IMR-90 (cell line): ENCODE measurements around the gene KCNQ5. TPM values are rescaled to one million over a fixed set of nuclear protein-coding genes. Genes with fewer than 3 reads are reported as not detected.

Experiments used
- ATAC-seq: fragments of 200-7000 bp; cut with Tn5 transposase; 2 replicates; pipeline ENCODE4 v1.9.1; 2020; ENCODE audit warnings: low read depth, mild to moderate bottlenecking, moderate library complexity
- BruUV-seq: library from RNA; stranded (reverse); fragments of 400-500 nt; replicated peaks from 2 replicates; lab custom pipeline; 2021; lab: Mats Ljungman, UMichigan
- CTCF ChIA-PET: fragments of 300-600 bp; formaldehyde crosslinking; extraction: SDS; loops from one replicate; lab custom pipeline; 2021; ENCODE audit warnings: antibody characterized with exemption; lab: Yijun Ruan, JAX
- POLR2A ChIA-PET: fragments of 300-600 bp; sonication (Branson Sonifier 250); formaldehyde crosslinking; loops from one replicate; lab custom pipeline; 2022; ENCODE audit warnings: antibody characterized with exemption; ENCODE audit not compliant: unreplicated experiment; lab: Charles Lee
- DNase-seq: peaks from one replicate; pipeline ENCODE4 v3.0.0; 2013
- H2AFZ ChIP-seq: replicated peaks from 2 replicates; pipeline ENCODE3; 2013; ENCODE audit warnings: low read length, mild to moderate bottlenecking; ENCODE audit not compliant: poor library complexity
- H2AK5ac ChIP-seq: 2 replicates; pipeline ENCODE4 v1.6.1; 2013; ENCODE audit warnings: low read depth, low read length, inconsistent platforms
- H2AK9ac ChIP-seq: replicated peaks from 2 replicates; pipeline ENCODE3; 2013; ENCODE audit warnings: mild to moderate bottlenecking, low read depth, low read length, moderate library complexity; ENCODE audit not compliant: poor library complexity
- H2BK120ac ChIP-seq: 2 replicates; pipeline ENCODE4 v1.6.1; 2013; ENCODE audit warnings: low read depth, low read length, inconsistent platforms
- H2BK15ac ChIP-seq: 3 replicates; pipeline ENCODE4 v1.6.1; 2013; ENCODE audit warnings: low read depth, low read length, inconsistent platforms
- H2BK20ac ChIP-seq: 2 replicates; pipeline ENCODE4 v1.6.1; 2013; ENCODE audit warnings: low read depth, mild to moderate bottlenecking, inconsistent platforms, low read length, moderate library complexity
- H2BK5ac ChIP-seq: 2 replicates; pipeline ENCODE4 v1.6.1; 2013; ENCODE audit warnings: mild to moderate bottlenecking, low read depth, low read length, inconsistent platforms; ENCODE audit not compliant: poor library complexity, severe bottlenecking
- H3K14ac ChIP-seq: replicated peaks from 2 replicates; pipeline ENCODE4 v1.6.1; 2013; ENCODE audit warnings: low read depth, low read length, inconsistent platforms
- H3K18ac ChIP-seq: 2 replicates; pipeline ENCODE4 v1.6.1; 2013; ENCODE audit warnings: low read depth, low read length, control low read depth
- H3K23ac ChIP-seq: 2 replicates; pipeline ENCODE4 v1.6.1; 2013; ENCODE audit warnings: low read depth, low read length, inconsistent platforms
- H3K27ac ChIP-seq: 2 replicates; pipeline ENCODE4 v1.5.1; 2013; ENCODE audit warnings: mild to moderate bottlenecking, control low read depth, low read length; ENCODE audit not compliant: insufficient read depth
- H3K27me3 ChIP-seq: 2 replicates; pipeline ENCODE4 v1.6.1; 2013; ENCODE audit warnings: low read length; ENCODE audit not compliant: control insufficient read depth, insufficient read depth
- H3K36me3 ChIP-seq: 2 replicates; pipeline ENCODE4 v1.6.1; 2013; ENCODE audit warnings: low read length, mixed read lengths; ENCODE audit not compliant: control insufficient read depth, insufficient read depth
- H3K4ac ChIP-seq: 2 replicates; pipeline ENCODE4 v1.6.1; 2013; ENCODE audit warnings: low read depth, low read length, inconsistent platforms
- H3K4me1 ChIP-seq: 2 replicates; pipeline ENCODE4 v1.6.1; 2013; ENCODE audit warnings: low read length, mixed read lengths; ENCODE audit not compliant: control insufficient read depth, insufficient read depth
- H3K4me2 ChIP-seq: 2 replicates; pipeline ENCODE4 v1.6.1; 2013; ENCODE audit warnings: low read depth, mild to moderate bottlenecking, control low read depth, low read length, moderate library complexity
- H3K4me3 ChIP-seq: 2 replicates; pipeline ENCODE4 v1.5.1; 2013; ENCODE audit warnings: low read depth, mild to moderate bottlenecking, control low read depth, low read length, moderate library complexity; ENCODE audit not compliant: insufficient read depth
- H3K56ac ChIP-seq: 2 replicates; pipeline ENCODE4 v1.6.1; 2013; ENCODE audit warnings: low read length, inconsistent platforms; ENCODE audit not compliant: insufficient read depth; ENCODE audit errors: extremely low read depth
- H3K79me1 ChIP-seq, 2 experiments: 2 replicates each; pipeline ENCODE4 v1.6.1; 2013; ENCODE audit warnings: low read length in 2 of 2, inconsistent platforms in 1 of 2, low read depth in 1 of 2
- H3K9ac ChIP-seq: 2 replicates; pipeline ENCODE4 v1.6.1; 2013; ENCODE audit warnings: low read depth, low read length, control low read depth
- H3K9me1 ChIP-seq: 2 replicates; pipeline ENCODE4 v1.6.1; 2013; ENCODE audit warnings: low read length, inconsistent platforms; ENCODE audit not compliant: insufficient read depth
- H3K9me3 ChIP-seq: 2 replicates; pipeline ENCODE4 v1.6.1; 2013; ENCODE audit warnings: low read length; ENCODE audit not compliant: control insufficient read depth, insufficient read depth
- H4K20me1 ChIP-seq: 2 replicates; pipeline ENCODE4 v1.6.1; 2013; ENCODE audit warnings: low read length, inconsistent platforms; ENCODE audit not compliant: insufficient read depth
- H4K5ac ChIP-seq: 2 replicates; pipeline ENCODE4 v1.6.1; 2013; ENCODE audit warnings: mild to moderate bottlenecking, low read depth, low read length, control low read depth
- H4K8ac ChIP-seq, 2 experiments: 2 replicates each; pipeline ENCODE4 v1.6.1; 2013; ENCODE audit warnings: low read depth in 2 of 2, low read length in 2 of 2, control low read depth in 1 of 2, inconsistent platforms in 1 of 2
- H4K91ac ChIP-seq: 2 replicates; pipeline ENCODE4 v1.6.1; 2013; ENCODE audit warnings: low read depth, low read length, inconsistent platforms; ENCODE audit not compliant: insufficient read depth
- BHLHE40 ChIP-seq: fragments of 150-350 bp; IDR thresholded peaks from 2 replicates; pipeline ENCODE4 v1.6.1; 2016; ENCODE audit warnings: mild to moderate bottlenecking, low read depth, low read length
- CEBPB ChIP-seq: IDR thresholded peaks from 2 replicates; pipeline ENCODE4 v1.6.1; 2012; ENCODE audit warnings: low read depth, low read length, improper control_type of control experiment
- CHD1 ChIP-seq: IDR thresholded peaks from 2 replicates; pipeline ENCODE4 v1.6.1; 2012; ENCODE audit warnings: low read depth, low read length, improper control_type of control experiment
- FOS ChIP-seq: fragments of 150-350 bp; IDR thresholded peaks from 2 replicates; pipeline ENCODE4 v1.6.1; 2016; ENCODE audit warnings: low read depth, low read length
- MAFK ChIP-seq: IDR thresholded peaks from 2 replicates; pipeline ENCODE4 v1.6.1; 2012; ENCODE audit warnings: low read depth, low read length, improper control_type of control experiment
- MAZ ChIP-seq: IDR thresholded peaks from 2 replicates; pipeline ENCODE4 v1.6.1; 2012; ENCODE audit warnings: low read depth, mild to moderate bottlenecking, low read length, improper control_type of control experiment, moderate library complexity, borderline replicate concordance
- MXI1 ChIP-seq: IDR thresholded peaks from 2 replicates; pipeline ENCODE4 v1.6.1; 2012; ENCODE audit warnings: low read depth, mild to moderate bottlenecking, low read length, moderate library complexity, borderline replicate concordance
- NFE2L2 ChIP-seq: fragments of 150-350 bp; IDR thresholded peaks from 2 replicates; pipeline ENCODE4 v1.6.1; 2016; ENCODE audit warnings: low read depth, mild to moderate bottlenecking, low read length
- POLR2A ChIP-seq: IDR thresholded peaks from 2 replicates; pipeline ENCODE4 v1.6.1; 2012; ENCODE audit warnings: mild to moderate bottlenecking, low read depth, low read length
- RAD21 ChIP-seq: IDR thresholded peaks from 2 replicates; pipeline ENCODE4 v1.6.1; 2012; ENCODE audit warnings: low read length, improper control_type of control experiment
- RCOR1 ChIP-seq: IDR thresholded peaks from 2 replicates; pipeline ENCODE4 v1.6.1; 2012; ENCODE audit warnings: mild to moderate bottlenecking, low read length, improper control_type of control experiment; ENCODE audit not compliant: insufficient replicate concordance
- RFX5 ChIP-seq: IDR thresholded peaks from 2 replicates; pipeline ENCODE4 v1.8.0; 2012; ENCODE audit warnings: low read depth, mild to moderate bottlenecking, low read length, moderate library complexity
- SMC3 ChIP-seq: fragments of 150-350 bp; IDR thresholded peaks from 2 replicates; pipeline ENCODE4 v1.6.1; 2016; ENCODE audit warnings: low read depth, mild to moderate bottlenecking, antibody characterized with exemption, low read length, moderate library complexity
- WGBS, 2 experiments: methylation state at CpG; one replicate each; pipeline versions ENCODE4 v1.1.5 to v1.1.7; 2013; ENCODE audit warnings: missing lambda C conversion rate in 2 of 2; ENCODE audit not compliant: insufficient read length in 1 of 2; ENCODE audit errors: extremely low coverage in 2 of 2; 5-methylcytosine and 5-hydroxymethylcytosine counted together
- dilution Hi-C: fragments of 300-500 bp; cut with HindIII; formaldehyde crosslinking; loops from one replicate; pipeline ENCODE4 v1.14.3; 2018; ENCODE audit warnings: low sequenced_read_pairs; ENCODE audit not compliant: unreplicated experiment
- in situ Hi-C: fragments of 300-500 bp; cut with MboI; formaldehyde crosslinking; loops from 3 replicates; pipeline ENCODE4 v1.14.3; 2019; ENCODE audit warnings: low sequenced_read_pairs, inconsistent platforms, mixed read lengths
- intact Hi-C: fragments of 100-400 bp; cut with micrococcal nuclease; formaldehyde crosslinking; loops from 2 replicates; pipeline ENCODE4 v1.10.0; 2022
- polyA plus RNA-seq, 3 experiments: library from polyadenylated mRNA; depleted of rRNA; stranded (reverse); fragments of >200 nt; gene quantifications; 2 replicates each; pipeline ENCODE4 v1.2.3, GENCODE V29; 2012; ENCODE audit warnings: low replicate concordance in 1 of 3
- total RNA-seq: library from RNA; depleted of rRNA; stranded (reverse); fragments of >200 nt; gene quantifications from 2 replicates; pipeline ENCODE4 v1.2.3, GENCODE V29; 2012
- TF ChIP-seq, protein P1 (sequence below): fragments of 150-350 bp; IDR thresholded peaks from 2 replicates; pipeline ENCODE4 v1.6.1; 2017; ENCODE audit warnings: mild to moderate bottlenecking, antibody characterized with exemption, low read length, low read depth
- TF ChIP-seq, protein P2 (sequence below): fragments of 150-350 bp; IDR thresholded peaks from 2 replicates; pipeline ENCODE4 v1.6.1; 2016; ENCODE audit warnings: low read depth, mild to moderate bottlenecking, low read length, moderate library complexity, borderline replicate concordance
- TF ChIP-seq, protein P3 (sequence below): conservative IDR thresholded peaks from 2 replicates; pipeline ENCODE4 v1.5.1; 2012; ENCODE audit warnings: mild to moderate bottlenecking, low read depth, low read length, improper control_type of control experiment

The KCNQ5 gene
- total and polyA plus RNA-seq, 2 of the 4 experiments (the other 2 are of a cell fraction), result 0.75 to 1.3 TPM

DNA sequence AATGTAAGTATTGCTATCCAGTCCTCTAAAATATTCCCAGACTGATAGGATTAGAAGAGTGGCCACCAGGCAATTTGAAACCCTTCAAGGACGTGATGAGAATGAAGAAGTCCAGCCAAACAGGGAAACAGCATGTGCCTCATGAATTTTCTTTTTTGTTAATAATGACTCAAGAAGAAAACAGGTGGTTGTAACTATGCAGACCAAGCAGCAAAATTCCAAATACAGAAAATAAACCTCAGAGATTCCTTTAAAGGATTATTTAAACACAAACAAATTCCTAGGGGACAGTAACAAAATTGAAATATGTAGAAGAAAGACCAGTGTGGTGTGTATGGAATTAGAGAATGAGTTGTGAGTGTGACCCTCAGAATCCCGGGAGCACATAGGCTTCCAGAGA lies 239.2 kb downstream of the KCNQ5 start:
- Histone ChIP-seq H3K4ac (no peak overlapping the region), H3K23ac (no peak overlapping the region), H2AFZ (no peak overlapping the region), H4K20me1 (no peaks in the 10 kb centered on the region), H3K36me3 (no peaks in the 10 kb centered on the region), H4K5ac (no peak overlapping the region), H4K91ac (no peak overlapping the region), H3K9ac (no peak overlapping the region), H2AK9ac (no peak overlapping the region), H3K27ac (no peak overlapping the region), H3K14ac (0 out of 2 replicates have a peak overlapping the region, but pooled peaks have one; percentile 2), H3K18ac (no peak overlapping the region), H2AK5ac (no peak overlapping the region), H3K9me3 (no peaks in the 10 kb centered on the region), H3K9me1 (peaks cover 4% of the 10 kb centered on the region), H2BK120ac (no peak overlapping the region), H2BK20ac (no peak overlapping the region), H4K8ac (no peak overlapping the region), H2BK5ac (no peak overlapping the region), H3K79me1 (peaks cover 0 to 2% of the 10 kb centered on the region in 2 experiments; a peak in 1 of 4 replicates), H2BK15ac (no peak overlapping the region), H3K27me3 (no peaks in the 10 kb centered on the region), H3K4me3 (no peak overlapping the region), H3K56ac (no peak overlapping the region), H3K4me1 (peaks cover 7% of the 10 kb centered on the region), H3K4me2 (no peak overlapping the region)
- ChIA-PET CTCF (no interaction called here), POLR2A (no interaction called here)
- in situ Hi-C loops, result no loop called here
- no TSS peak for BruUV-seq
- ATAC-seq (peak; percentile 25), DNase-seq (peak; percentile 19)
- WGBS, 2 experiments, result no CpG with 5 or more reads among the region's 2 CpGs
- intact Hi-C loops, result no loop called here
- dilution Hi-C loops, result no loop called here
- TF ChIP-seq, protein P1, sequence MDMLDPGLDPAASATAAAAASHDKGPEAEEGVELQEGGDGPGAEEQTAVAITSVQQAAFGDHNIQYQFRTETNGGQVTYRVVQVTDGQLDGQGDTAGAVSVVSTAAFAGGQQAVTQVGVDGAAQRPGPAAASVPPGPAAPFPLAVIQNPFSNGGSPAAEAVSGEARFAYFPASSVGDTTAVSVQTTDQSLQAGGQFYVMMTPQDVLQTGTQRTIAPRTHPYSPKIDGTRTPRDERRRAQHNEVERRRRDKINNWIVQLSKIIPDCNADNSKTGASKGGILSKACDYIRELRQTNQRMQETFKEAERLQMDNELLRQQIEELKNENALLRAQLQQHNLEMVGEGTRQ, result no peak
- TF ChIP-seq RCOR1, result no peak
- no peak for TF ChIP-seq POLR2A
- TF ChIP-seq MAFK, result no peak
- TF ChIP-seq SMC3, result no peak
- TF ChIP-seq BHLHE40, result no peak
- TF ChIP-seq, protein P2, sequence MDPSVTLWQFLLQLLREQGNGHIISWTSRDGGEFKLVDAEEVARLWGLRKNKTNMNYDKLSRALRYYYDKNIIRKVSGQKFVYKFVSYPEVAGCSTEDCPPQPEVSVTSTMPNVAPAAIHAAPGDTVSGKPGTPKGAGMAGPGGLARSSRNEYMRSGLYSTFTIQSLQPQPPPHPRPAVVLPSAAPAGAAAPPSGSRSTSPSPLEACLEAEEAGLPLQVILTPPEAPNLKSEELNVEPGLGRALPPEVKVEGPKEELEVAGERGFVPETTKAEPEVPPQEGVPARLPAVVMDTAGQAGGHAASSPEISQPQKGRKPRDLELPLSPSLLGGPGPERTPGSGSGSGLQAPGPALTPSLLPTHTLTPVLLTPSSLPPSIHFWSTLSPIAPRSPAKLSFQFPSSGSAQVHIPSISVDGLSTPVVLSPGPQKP, result no peak
- TF ChIP-seq CEBPB, result no peak
- no peak for TF ChIP-seq NFE2L2
- TF ChIP-seq CHD1, result no peak
- TF ChIP-seq, protein P3, sequence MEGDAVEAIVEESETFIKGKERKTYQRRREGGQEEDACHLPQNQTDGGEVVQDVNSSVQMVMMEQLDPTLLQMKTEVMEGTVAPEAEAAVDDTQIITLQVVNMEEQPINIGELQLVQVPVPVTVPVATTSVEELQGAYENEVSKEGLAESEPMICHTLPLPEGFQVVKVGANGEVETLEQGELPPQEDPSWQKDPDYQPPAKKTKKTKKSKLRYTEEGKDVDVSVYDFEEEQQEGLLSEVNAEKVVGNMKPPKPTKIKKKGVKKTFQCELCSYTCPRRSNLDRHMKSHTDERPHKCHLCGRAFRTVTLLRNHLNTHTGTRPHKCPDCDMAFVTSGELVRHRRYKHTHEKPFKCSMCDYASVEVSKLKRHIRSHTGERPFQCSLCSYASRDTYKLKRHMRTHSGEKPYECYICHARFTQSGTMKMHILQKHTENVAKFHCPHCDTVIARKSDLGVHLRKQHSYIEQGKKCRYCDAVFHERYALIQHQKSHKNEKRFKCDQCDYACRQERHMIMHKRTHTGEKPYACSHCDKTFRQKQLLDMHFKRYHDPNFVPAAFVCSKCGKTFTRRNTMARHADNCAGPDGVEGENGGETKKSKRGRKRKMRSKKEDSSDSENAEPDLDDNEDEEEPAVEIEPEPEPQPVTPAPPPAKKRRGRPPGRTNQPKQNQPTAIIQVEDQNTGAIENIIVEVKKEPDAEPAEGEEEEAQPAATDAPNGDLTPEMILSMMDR, result no peak
- no peak for TF ChIP-seq RAD21
- no peak for TF ChIP-seq MAZ
- no peak for TF ChIP-seq RFX5
- no peak for TF ChIP-seq FOS
- no peak for TF ChIP-seq MXI1
